Nephron (organoid): ENCODE data around the gene HLA-G.

Experiments used
- H3K27ac Mint-ChIP-seq, 3 experiments: 2 replicates each; pipeline ENCODE4 v1.8.0; 2020; ENCODE audit warnings: mixed read lengths in 3 of 3, mild to moderate bottlenecking in 2 of 3, moderate library complexity in 1 of 3
- H3K27me3 Mint-ChIP-seq: 2 replicates; pipeline ENCODE4 v1.8.0; 2021; ENCODE audit warnings: low read depth, mild to moderate bottlenecking, moderate library complexity, mixed read lengths
- H3K36me3 Mint-ChIP-seq: 2 replicates; pipeline ENCODE4 v1.8.0; 2020; ENCODE audit warnings: low read depth, mixed read lengths
- H3K4me1 Mint-ChIP-seq: 2 replicates; pipeline ENCODE4 v1.8.0; 2020; ENCODE audit warnings: mixed read lengths
- H3K4me3 Mint-ChIP-seq, 3 experiments: 2 replicates each; pipeline ENCODE4 v1.8.0; 2020; ENCODE audit warnings: mild to moderate bottlenecking in 3 of 3, mixed read lengths in 3 of 3, moderate library complexity in 2 of 3
- H3K9me3 Mint-ChIP-seq: 2 replicates; pipeline ENCODE4 v1.8.0; 2020; ENCODE audit warnings: mixed read lengths
- TF ChIP-seq, protein P1 (sequence below), 3 experiments: fragments of 200-600 bp; sonication (generic); IDR thresholded peaks; one replicate each; pipeline ENCODE4 v1.5.0; 2021; ENCODE audit warnings: antibody characterized with exemption in 3 of 3; ENCODE audit not compliant: unreplicated experiment in 3 of 3

The HLA-G gene

DNA sequence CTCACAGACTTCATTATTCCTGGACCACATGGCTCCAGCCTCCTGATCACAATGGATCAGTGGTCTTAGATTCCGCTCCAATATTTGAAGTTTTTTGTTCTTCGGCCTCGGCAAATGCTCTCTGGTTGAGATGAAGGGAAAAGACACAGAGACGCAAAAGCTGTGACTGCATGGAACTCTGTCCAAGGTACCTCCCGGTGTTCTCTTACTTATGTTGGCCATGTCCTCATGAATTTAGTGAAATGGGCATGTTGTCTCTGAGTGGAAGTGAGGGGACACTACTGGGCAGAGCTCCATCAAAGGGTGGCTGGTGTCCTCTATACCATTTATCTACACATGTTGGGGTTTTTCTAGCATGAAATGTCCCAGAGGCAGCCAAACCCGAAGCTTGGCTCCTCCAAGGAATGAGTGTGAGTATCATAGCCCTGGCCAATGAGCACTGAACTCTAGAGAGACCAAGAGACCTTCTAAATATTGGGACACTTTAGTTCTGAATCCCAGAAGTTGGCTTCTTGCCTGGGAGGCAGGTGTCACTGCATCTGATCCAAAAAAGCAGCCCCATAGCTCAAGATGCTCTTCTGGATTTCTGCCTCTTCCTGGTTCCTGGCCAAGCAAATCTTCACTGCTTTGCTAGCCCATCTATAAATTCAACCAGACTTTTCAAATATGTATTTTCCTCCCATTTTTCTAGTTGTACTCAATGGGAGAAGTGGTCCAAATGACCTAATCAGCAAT lies 34.1 kb downstream of the HLA-G start:
- Mint-ChIP-seq H3K4me3 (no peak overlapping the region), H3K27me3 (peaks cover 45% of the 10 kb centered on the region), H3K36me3 (no peaks in the 10 kb centered on the region), H3K9me3 (peaks cover 3% of the 10 kb centered on the region), H3K27ac (no peak overlapping the region), H3K4me1 (no peaks in the 10 kb centered on the region)
- TF ChIP-seq, protein P1, sequence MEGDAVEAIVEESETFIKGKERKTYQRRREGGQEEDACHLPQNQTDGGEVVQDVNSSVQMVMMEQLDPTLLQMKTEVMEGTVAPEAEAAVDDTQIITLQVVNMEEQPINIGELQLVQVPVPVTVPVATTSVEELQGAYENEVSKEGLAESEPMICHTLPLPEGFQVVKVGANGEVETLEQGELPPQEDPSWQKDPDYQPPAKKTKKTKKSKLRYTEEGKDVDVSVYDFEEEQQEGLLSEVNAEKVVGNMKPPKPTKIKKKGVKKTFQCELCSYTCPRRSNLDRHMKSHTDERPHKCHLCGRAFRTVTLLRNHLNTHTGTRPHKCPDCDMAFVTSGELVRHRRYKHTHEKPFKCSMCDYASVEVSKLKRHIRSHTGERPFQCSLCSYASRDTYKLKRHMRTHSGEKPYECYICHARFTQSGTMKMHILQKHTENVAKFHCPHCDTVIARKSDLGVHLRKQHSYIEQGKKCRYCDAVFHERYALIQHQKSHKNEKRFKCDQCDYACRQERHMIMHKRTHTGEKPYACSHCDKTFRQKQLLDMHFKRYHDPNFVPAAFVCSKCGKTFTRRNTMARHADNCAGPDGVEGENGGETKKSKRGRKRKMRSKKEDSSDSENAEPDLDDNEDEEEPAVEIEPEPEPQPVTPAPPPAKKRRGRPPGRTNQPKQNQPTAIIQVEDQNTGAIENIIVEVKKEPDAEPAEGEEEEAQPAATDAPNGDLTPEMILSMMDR (IDR thresholded peaks at IDR 0.05; ENCODE audit: unreplicated experiment in 3 of 3): no peak

DNA sequence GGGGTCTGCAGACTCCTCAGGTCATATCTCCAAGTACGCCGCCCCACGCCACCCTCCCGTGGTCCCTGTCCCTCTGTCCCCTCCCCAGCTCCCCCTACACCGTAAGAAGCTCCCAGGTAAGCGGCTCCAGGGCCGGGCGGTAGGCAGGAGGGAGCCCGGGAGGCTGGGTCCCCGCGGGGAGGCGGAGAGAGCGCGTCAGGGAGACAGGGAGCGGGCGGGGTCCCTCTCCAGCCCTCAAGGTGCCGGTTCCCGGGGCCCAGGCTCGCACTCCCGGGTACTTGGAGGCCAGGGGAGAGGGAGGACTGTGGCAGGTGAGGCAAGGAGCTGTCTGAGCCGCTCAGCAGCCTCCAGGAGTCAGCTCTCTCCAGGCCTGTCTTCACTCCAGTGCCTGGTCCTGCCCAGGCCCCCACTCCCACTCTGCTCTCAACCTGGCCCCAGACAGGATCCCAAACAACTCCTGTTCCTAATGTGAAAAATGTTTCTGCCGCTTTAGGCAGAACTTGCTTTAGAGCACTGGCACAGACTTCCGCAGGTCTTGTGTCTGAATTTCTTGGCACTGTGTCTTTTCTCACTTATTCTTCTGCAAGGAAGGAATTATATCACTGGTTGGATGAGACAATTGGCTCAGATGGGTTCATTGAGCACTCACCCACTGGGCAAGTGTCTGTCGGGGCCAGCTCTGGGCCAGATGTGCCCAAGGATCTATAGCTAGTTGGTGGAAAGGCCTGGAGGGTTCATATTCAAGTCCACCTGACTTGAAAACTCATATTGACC lies 36.6 kb downstream of the HLA-G start:
- peaks cover 60% of the 10 kb centered on the region for H3K27me3 Mint-ChIP-seq
- peaks cover 5% of the 10 kb centered on the region for H3K9me3 Mint-ChIP-seq
- TF ChIP-seq, protein P1 (IDR thresholded peaks at IDR 0.05; ENCODE audit: unreplicated experiment in 3 of 3): no peak
- no peaks in the 10 kb centered on the region for H3K36me3 Mint-ChIP-seq
- no peak overlapping the region for H3K27ac Mint-ChIP-seq
- no peak overlapping the region for H3K4me3 Mint-ChIP-seq
- H3K4me1 Mint-ChIP-seq: no peaks in the 10 kb centered on the region

DNA sequence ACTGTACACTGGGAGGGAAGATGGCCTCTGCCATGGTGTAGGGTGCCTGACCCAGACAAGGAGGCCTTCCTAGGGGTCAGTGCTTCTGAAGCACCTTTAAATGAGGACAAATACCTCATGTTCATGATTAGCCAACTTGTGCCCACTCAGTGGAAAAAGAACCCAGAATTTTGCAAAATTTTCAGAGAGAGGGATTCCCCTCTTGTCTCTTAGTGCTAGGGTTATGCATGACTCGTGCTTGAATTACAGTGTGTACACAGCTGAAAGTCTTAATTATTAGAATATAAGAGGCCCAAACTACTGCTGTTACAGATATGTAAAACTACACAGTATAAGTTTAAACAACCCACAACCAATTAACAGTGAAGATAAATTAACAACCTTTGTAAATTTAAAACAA lies 38.0 kb downstream of the HLA-G start:
- TF ChIP-seq, protein P1 (IDR thresholded peaks at IDR 0.05; ENCODE audit: unreplicated experiment in 3 of 3): no peak
- H3K27me3 Mint-ChIP-seq: peaks cover 51% of the 10 kb centered on the region
- no peak overlapping the region for H3K27ac Mint-ChIP-seq
- peaks cover 5% of the 10 kb centered on the region for H3K9me3 Mint-ChIP-seq
- no peaks in the 10 kb centered on the region for H3K4me1 Mint-ChIP-seq
- H3K36me3 Mint-ChIP-seq: no peaks in the 10 kb centered on the region
- H3K4me3 Mint-ChIP-seq: no peak overlapping the region

DNA sequence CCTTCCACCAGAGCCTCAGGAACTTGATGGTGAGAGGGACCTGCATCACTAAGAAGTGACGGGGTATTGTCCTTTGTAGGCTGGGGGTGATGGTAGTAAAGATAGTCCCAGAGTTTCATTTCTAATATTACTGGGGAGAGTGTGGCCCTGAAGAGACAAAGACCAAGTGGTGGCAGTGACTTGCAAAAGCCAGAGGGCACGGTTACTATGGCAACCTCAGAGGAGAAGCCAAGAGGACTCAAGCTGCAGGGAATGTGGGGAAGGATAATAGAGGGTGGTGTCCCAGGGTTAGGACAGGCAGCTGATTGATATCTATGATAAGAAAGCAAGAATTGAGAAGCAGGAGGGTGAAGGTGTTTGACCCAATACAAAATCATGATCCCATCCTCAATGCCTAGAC lies 42.5 kb downstream of the HLA-G start:
- peaks cover 5% of the 10 kb centered on the region for H3K9me3 Mint-ChIP-seq
- H3K27ac Mint-ChIP-seq: no peak overlapping the region
- TF ChIP-seq, protein P1 (IDR thresholded peaks at IDR 0.05; ENCODE audit: unreplicated experiment in 3 of 3): no peak
- H3K36me3 Mint-ChIP-seq: no peaks in the 10 kb centered on the region
- peaks cover 38% of the 10 kb centered on the region for H3K27me3 Mint-ChIP-seq
- H3K4me3 Mint-ChIP-seq: no peak overlapping the region
- H3K4me1 Mint-ChIP-seq: no peaks in the 10 kb centered on the region

DNA sequence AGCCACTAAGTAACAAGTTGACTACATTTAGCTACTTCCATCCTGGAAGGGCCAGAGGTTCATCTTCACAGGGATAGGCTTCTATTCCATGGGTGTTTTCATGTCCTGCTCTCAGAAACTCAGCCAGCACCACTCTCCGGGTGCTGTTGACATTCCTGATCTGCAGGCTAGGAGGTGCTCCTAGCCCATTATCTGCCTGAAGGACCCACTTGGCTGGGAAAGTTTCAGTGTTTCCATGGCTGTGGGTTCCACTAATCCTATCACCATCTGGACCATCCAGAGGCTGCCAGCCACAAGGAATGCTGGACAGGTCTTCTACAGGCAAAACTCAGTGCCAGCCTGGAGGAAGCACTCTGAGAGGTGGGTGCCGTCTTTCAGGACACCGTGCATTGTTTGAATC lies 45.2 kb downstream of the HLA-G start:
- H3K4me3 Mint-ChIP-seq: no peak overlapping the region
- peaks cover 24% of the 10 kb centered on the region for H3K27me3 Mint-ChIP-seq
- TF ChIP-seq, protein P1 (IDR thresholded peaks at IDR 0.05; ENCODE audit: unreplicated experiment in 3 of 3): no peak
- H3K36me3 Mint-ChIP-seq: no peaks in the 10 kb centered on the region
- H3K9me3 Mint-ChIP-seq: peaks cover 5% of the 10 kb centered on the region
- no peaks in the 10 kb centered on the region for H3K4me1 Mint-ChIP-seq
- H3K27ac Mint-ChIP-seq: no peak overlapping the region
